ENCODE results near the gene RPA4.
"Not testable (repeated sequence)": the region's sequence is repeated elsewhere in the genome, so short reads cannot be mapped to it uniquely, and the experiment has no call there.

Gene RPA4, protein sequence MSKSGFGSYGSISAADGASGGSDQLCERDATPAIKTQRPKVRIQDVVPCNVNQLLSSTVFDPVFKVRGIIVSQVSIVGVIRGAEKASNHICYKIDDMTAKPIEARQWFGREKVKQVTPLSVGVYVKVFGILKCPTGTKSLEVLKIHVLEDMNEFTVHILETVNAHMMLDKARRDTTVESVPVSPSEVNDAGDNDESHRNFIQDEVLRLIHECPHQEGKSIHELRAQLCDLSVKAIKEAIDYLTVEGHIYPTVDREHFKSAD

DNA sequence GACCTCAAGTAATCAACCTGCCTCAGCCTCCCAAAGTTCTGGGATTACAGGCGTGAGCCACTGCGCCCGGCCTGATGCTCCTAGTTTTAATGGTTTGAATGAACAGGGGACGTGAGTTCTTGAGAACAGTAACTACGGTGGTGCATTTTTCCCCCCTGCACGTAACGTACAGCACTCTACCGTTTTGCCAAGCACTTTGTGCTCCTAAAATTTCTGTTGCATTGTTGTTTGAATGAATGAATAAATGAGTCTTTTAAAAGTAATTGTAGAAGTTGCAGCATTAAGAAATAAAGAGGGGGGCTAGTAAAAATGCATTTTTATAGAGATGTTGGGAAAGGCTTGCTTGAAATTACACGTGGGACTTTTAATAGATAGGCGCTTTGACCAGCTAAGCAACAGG lies at the start of gene RPA4:
Gene RPA4, plus strand, starts transcription at position 301 of the 400 bp plus-strand sequence. CDS start 403 bp downstream, outside the sequence.
- Mint-ChIP-seq H3K27me3 (ENCODE audit: low read depth) (no peaks in the 10 kb centered on the region), H3K36me3 (ENCODE audit: low read depth) (no peaks in the 10 kb centered on the region), H3K4me1 (ENCODE audit: low read depth) (no peaks in the 10 kb centered on the region), H3K9me3 (no peaks in the 10 kb centered on the region), H3K27ac (no peak within 1 kb of the TSS), H3K4me3 (no peak within 1 kb of the TSS)

DNA sequence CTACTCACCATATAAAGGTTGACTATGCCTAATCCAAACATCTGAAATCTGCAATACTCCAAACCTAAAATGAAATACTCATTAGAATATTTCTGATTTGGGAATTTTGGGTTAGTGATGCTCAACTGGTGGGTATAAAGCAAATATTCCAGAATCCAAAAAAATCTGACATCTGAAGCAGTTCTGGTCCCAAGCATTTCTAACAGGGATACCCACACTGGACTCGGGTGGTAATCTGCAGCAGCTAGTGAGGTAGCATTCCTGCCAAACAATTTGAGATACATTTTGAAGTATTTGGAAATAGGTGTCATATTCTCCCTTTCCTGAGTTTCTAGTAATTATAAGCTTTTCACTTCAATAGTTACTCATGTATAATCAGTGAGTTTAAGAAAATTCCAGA lies 49.6 kb upstream of the RPA4 start:
- no peaks in the 10 kb centered on the region for H3K9me3 Mint-ChIP-seq
- H3K36me3 Mint-ChIP-seq (ENCODE audit: low read depth) = no peaks in the 10 kb centered on the region
- no peak overlapping the region for H3K27ac Mint-ChIP-seq
- H3K27me3 Mint-ChIP-seq (ENCODE audit: low read depth) = no peaks in the 10 kb centered on the region
- H3K4me1 Mint-ChIP-seq (ENCODE audit: low read depth) = no peaks in the 10 kb centered on the region
- no peak overlapping the region for H3K4me3 Mint-ChIP-seq

DNA sequence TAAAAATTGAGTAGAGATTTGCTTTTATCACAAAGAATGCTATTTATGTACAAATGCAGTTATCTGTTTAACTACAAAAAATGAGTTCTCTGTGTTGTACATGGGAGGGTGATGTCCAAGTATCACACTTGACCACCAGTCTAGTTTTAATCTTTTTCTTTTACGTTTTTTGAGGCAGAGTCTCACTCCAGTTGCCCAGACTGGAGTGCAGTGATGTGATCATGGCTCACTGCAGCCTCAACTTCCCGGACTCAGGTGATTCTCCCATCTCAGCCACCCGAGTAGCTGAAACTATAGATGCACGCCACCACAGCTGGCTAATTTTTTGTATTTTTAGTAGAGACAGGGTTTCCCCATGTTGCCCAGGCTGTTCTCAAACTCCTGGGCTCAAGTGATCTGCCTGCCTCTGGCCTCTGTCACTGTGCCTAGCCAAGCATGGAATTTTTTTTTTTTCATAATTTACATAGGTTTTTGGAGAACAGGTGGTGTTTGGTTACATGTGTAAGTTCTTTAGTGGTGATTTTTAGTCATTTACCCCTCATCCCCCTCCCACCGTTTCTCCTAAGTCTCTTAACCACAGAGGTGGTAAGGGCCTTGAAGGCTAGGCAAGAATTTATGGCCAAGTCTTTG lies 47.9 kb upstream of the RPA4 start:
- Mint-ChIP-seq H3K36me3 (ENCODE audit: low read depth) (no peaks in the 10 kb centered on the region), H3K27ac (no peak overlapping the region), H3K27me3 (ENCODE audit: low read depth) (no peaks in the 10 kb centered on the region), H3K9me3 (no peaks in the 10 kb centered on the region), H3K4me3 (no peak overlapping the region), H3K4me1 (ENCODE audit: low read depth) (no peaks in the 10 kb centered on the region)

DNA sequence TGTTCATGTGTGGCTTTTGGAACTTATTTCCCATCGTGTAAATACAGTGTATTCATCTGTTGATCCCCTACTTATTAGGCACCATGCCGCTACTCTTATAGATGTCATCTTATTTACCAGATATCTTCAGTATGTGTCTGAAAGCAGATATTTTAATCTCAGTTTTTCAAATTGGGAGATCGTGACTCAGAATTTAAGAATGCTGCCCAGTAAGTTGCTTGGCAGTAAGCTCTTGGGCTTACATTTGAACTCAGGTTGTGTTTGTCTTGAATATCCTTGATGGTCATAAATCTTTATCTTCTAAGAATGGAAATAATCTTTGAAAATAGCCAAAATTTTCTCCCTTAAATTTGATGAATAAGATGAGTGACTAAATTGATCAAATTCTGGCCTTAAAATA lies 45.9 kb upstream of the RPA4 start:
- H3K27me3 Mint-ChIP-seq (ENCODE audit: low read depth) = no peaks in the 10 kb centered on the region
- H3K9me3 Mint-ChIP-seq = no peaks in the 10 kb centered on the region
- no peaks in the 10 kb centered on the region for H3K4me1 Mint-ChIP-seq (ENCODE audit: low read depth)
- no peaks in the 10 kb centered on the region for H3K36me3 Mint-ChIP-seq (ENCODE audit: low read depth)
- no peak overlapping the region for H3K4me3 Mint-ChIP-seq
- H3K27ac Mint-ChIP-seq = no peak overlapping the region

- Mint-ChIP-seq H3K36me3 (ENCODE audit: low read depth) (no peaks in the 10 kb centered on the region), H3K9me3 (no peaks in the 10 kb centered on the region), H3K4me3 (no peak overlapping the region)
Observed at GRCh38 chrX:96838537-96838936, 45.2 kb upstream of the RPA4 start.

DNA sequence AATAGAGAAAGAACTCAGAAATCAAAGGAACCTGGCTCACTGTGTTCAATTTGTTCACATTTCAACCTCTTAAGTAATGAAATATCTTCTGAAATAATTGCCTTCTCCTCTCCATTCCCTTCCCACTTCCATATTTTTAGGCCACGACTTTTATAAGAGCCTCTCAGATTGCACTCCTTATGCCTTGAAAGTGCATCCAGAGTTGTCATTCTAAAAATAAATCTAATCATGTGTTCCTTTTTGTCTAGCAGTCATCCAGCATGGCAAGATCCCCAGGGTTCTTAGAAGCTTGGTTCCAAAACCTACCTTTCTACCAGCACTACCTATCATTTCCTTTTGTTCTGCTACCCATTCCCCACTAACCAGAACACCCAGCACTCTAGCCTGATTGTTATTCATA lies 42.4 kb upstream of the RPA4 start:
- no peaks in the 10 kb centered on the region for H3K36me3 Mint-ChIP-seq (ENCODE audit: low read depth)
- no peak overlapping the region for H3K27ac Mint-ChIP-seq
- no peaks in the 10 kb centered on the region for H3K4me1 Mint-ChIP-seq (ENCODE audit: low read depth)
- H3K27me3 Mint-ChIP-seq (ENCODE audit: low read depth) = no peaks in the 10 kb centered on the region
- H3K4me3 Mint-ChIP-seq = no peak overlapping the region
- no peaks in the 10 kb centered on the region for H3K9me3 Mint-ChIP-seq

More at GRCh38 chrX:96838537-96838936, 45.2 kb upstream of the RPA4 start:
- H3K27ac Mint-ChIP-seq = no peak overlapping the region
- no peaks in the 10 kb centered on the region for H3K27me3 Mint-ChIP-seq (ENCODE audit: low read depth)
- H3K4me1 Mint-ChIP-seq (ENCODE audit: low read depth) = no peaks in the 10 kb centered on the region

DNA sequence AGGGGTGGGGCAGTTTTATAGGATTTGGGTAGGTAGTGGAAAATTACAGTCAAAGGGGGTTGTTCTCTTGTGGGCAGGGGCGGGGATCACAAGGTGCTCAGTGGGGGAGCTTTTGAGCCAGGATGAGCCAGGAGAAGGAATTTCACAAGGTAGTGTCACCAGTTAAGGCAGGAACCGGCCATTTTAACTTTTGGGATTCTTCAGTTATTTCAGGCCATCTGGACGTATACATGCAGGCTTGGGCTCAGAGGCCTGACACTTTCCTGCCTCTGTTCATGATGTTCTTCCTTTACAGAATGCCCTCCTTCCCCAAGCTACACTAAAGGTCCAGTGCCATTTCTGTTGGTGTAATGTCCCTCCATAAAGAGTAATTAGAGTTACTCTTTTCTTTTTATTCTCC lies 41.8 kb upstream of the RPA4 start:
- not testable (repeated sequence) for H3K4me3 Mint-ChIP-seq; H3K27ac Mint-ChIP-seq; H3K36me3 Mint-ChIP-seq (ENCODE audit: low read depth); H3K4me1 Mint-ChIP-seq (ENCODE audit: low read depth); H3K27me3 Mint-ChIP-seq (ENCODE audit: low read depth); H3K9me3 Mint-ChIP-seq

- no peak overlapping the region for H3K4me3 Mint-ChIP-seq
- no peaks in the 10 kb centered on the region for H3K27me3 Mint-ChIP-seq (ENCODE audit: low read depth)
- no peaks in the 10 kb centered on the region for H3K9me3 Mint-ChIP-seq
- H3K27ac Mint-ChIP-seq = no peak overlapping the region
- no peaks in the 10 kb centered on the region for H3K4me1 Mint-ChIP-seq (ENCODE audit: low read depth)
- H3K36me3 Mint-ChIP-seq (ENCODE audit: low read depth) = no peaks in the 10 kb centered on the region
Observed at GRCh38 chrX:96843566-96843965, 40.1 kb upstream of the RPA4 start.

DNA sequence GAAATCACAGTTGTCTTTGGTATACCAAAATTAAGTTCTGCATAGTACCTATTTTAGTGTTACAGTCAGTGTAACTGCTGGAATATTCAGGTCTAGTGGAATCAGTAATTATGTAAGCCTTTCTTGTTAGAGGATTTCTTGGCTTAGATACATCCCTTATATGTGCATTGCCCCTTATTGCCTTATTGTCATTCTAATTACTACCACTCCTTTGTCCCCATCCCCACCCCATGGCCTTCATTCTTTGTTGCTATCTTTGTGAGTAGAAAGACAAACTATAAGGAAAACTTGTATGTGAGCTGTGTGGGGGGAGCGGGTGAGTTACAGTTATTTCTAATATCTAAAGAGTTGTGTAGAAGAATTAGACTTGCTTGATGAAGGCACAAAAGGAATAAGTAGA lies 36.9 kb upstream of the RPA4 start:
- H3K27ac Mint-ChIP-seq = no peak overlapping the region
- H3K27me3 Mint-ChIP-seq (ENCODE audit: low read depth) = no peaks in the 10 kb centered on the region
- H3K36me3 Mint-ChIP-seq (ENCODE audit: low read depth) = no peaks in the 10 kb centered on the region
- H3K4me1 Mint-ChIP-seq (ENCODE audit: low read depth) = no peaks in the 10 kb centered on the region
- H3K9me3 Mint-ChIP-seq = no peaks in the 10 kb centered on the region
- no peak overlapping the region for H3K4me3 Mint-ChIP-seq

- not testable (repeated sequence) for H3K4me3 Mint-ChIP-seq; H3K4me1 Mint-ChIP-seq (ENCODE audit: low read depth); H3K27me3 Mint-ChIP-seq (ENCODE audit: low read depth); H3K9me3 Mint-ChIP-seq; H3K27ac Mint-ChIP-seq; H3K36me3 Mint-ChIP-seq (ENCODE audit: low read depth)
Observed at GRCh38 chrX:96859422-96859821, 24.3 kb upstream of the RPA4 start.

DNA sequence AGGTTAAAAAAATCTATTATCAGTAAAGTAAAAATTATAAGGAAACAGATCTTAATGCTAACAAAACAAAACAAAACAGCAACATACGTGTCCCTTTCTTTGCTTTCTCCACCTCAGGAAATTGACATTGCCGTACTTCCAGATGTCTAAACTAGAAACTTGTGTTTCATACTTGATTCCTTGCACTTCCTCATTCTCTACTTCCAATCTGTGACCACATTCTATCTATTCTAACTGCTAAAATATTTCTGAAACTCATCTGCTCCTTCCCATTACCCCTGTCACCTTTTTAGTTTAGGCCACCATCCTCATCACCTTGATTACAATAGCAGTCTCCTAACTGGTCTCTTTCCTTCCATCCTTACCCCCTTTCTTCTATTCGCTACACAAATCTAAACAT lies 22.5 kb upstream of the RPA4 start:
- no peaks in the 10 kb centered on the region for H3K36me3 Mint-ChIP-seq (ENCODE audit: low read depth)
- no peaks in the 10 kb centered on the region for H3K4me1 Mint-ChIP-seq (ENCODE audit: low read depth)
- no peak overlapping the region for H3K4me3 Mint-ChIP-seq
- H3K27me3 Mint-ChIP-seq (ENCODE audit: low read depth) = no peaks in the 10 kb centered on the region
- no peaks in the 10 kb centered on the region for H3K9me3 Mint-ChIP-seq
- H3K27ac Mint-ChIP-seq = no peak overlapping the region

DNA sequence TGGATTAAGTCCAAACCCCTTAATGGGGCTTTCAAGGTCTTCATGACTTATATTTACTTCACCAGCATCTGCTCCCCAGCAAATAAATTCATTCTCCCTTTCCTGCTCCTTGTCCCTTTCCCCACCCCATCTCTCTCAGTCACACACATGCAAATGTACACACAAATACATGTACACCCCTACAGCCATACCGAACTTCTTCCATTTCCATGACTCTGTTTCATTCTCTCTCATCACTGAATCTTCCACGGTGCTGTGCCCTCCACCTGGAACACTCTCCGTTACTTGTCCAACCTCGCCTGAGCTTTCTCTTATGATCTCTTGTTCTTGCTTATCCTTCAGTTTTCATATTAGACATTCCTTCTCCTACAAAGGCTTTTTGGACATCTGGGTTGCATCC lies 22.0 kb upstream of the RPA4 start:
- Mint-ChIP-seq H3K4me1 (ENCODE audit: low read depth) (no peaks in the 10 kb centered on the region), H3K27ac (no peak overlapping the region), H3K9me3 (no peaks in the 10 kb centered on the region), H3K27me3 (ENCODE audit: low read depth) (no peaks in the 10 kb centered on the region), H3K36me3 (ENCODE audit: low read depth) (no peaks in the 10 kb centered on the region), H3K4me3 (no peak overlapping the region)

DNA sequence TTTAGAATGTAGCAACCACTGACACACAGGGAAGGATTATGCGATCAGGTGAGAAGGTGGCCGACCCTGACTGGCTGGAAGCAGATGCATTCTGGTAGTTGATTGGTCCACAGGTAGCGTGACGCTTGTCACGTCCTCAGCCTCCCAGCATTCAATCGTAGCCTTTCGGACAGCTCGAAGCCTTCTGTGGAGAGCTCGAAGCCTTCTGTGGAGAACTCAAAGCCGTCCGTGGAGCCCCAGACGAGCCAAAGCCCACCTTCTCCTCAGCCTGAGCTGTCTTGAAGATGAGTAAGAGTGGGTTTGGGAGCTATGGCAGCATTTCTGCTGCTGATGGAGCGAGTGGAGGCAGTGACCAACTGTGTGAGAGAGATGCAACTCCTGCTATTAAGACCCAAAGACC lies 319 bp downstream of the RPA4 start:
- H3K36me3 Mint-ChIP-seq (ENCODE audit: low read depth) = no peaks in the 10 kb centered on the region
- no peak overlapping the region for H3K4me3 Mint-ChIP-seq
- H3K9me3 Mint-ChIP-seq = no peaks in the 10 kb centered on the region
- H3K27me3 Mint-ChIP-seq (ENCODE audit: low read depth) = no peaks in the 10 kb centered on the region
- H3K27ac Mint-ChIP-seq = no peak overlapping the region
- H3K4me1 Mint-ChIP-seq (ENCODE audit: low read depth) = no peaks in the 10 kb centered on the region

DNA sequence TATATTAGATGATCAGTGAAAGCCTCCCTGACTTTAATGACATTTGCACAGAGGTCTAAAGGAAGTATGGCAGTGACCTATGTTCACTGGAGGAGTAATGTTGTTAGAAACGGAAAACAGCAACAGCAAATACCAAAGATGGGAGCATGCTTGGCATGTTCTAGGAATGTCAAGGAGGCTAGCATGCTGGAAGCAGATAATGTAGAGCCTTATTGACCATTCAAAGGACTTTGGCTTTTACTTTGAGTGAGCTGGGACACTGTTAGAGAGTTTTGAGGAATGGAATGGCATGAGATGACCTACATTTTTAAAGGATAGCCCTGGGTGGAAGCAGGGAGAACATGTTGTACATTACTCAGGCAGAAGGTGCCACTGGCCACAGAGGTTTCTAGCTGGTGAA lies 6.0 kb downstream of the RPA4 start:
- H3K27me3 Mint-ChIP-seq (ENCODE audit: low read depth) = no peaks in the 10 kb centered on the region
- no peaks in the 10 kb centered on the region for H3K4me1 Mint-ChIP-seq (ENCODE audit: low read depth)
- H3K27ac Mint-ChIP-seq = no peak overlapping the region
- H3K36me3 Mint-ChIP-seq (ENCODE audit: low read depth) = no peaks in the 10 kb centered on the region
- no peak overlapping the region for H3K4me3 Mint-ChIP-seq
- H3K9me3 Mint-ChIP-seq = no peaks in the 10 kb centered on the region

DNA sequence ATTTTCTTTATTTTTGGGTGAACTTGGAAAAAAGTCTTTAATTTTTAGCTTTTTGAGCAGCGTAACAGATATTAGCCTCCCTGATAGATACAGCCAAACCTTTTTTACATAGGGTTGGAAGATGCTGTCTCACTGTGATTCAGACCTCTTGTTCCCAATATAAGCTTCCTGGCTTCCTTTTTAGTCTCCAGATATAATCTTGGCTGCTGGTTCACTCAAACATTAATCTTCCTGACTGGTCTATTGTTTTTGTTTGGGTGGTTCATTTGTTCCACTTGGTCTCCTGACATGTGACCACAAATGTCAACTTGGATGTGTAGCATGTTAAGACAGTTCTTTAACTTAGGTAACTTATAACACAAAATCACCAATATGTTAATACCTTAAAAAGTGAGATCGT lies 23.0 kb downstream of the RPA4 start:
- Mint-ChIP-seq H3K36me3 (ENCODE audit: low read depth) (no peaks in the 10 kb centered on the region), H3K4me1 (ENCODE audit: low read depth) (no peaks in the 10 kb centered on the region), H3K4me3 (no peak overlapping the region), H3K27me3 (ENCODE audit: low read depth) (no peaks in the 10 kb centered on the region), H3K27ac (no peak overlapping the region), H3K9me3 (no peaks in the 10 kb centered on the region)

Measured in T-helper 1 cell treated with Interleukin-12 subunit alpha and Interleukin-12 subunit beta and Interleukin-4 antibody, amounts not matched to agents 30 μg/mL and 1 μg/mL, for 36 hours (primary cell).